ENCODE results near the gene RSPH3. TPM values are rescaled to one million over a fixed set of nuclear protein-coding genes. Genes with fewer than 3 reads are reported as not detected.

RSPH3 gene
- total RNA-seq, 1 experiment from 2014 or later, result 24.7 TPM

- POLR2A ChIA-PET, result interaction anchor here (1.1 kb wide), 1 partner anchor 151 kb away, joined by 4 read pairs; no protein-coding TSS in a partner anchor
- H3K27ac ChIP-seq (ENCODE audit: low read depth, low read length), result no peak overlapping the region
- no TSS peak for BruUV-seq (replicated peaks)
Measured at GRCh38 chr6:158963020-158963808, 36.8 kb downstream of the RSPH3 start.

More at GRCh38 chr6:158963020-158963808, 36.8 kb downstream of the RSPH3 start:
- Histone ChIP-seq H3K4me1 (ENCODE audit: control insufficient read depth in 1 of 2, insufficient read depth in 2 of 2, low read length in 2 of 2) (peaks cover 0 to 6% of the 10 kb centered on the region in 2 experiments; a peak in 1 of 4 replicates), H3K4me2 (ENCODE audit: low read length) (no peak overlapping the region), H3K9me3 (ENCODE audit: control insufficient read depth in 1 of 2, insufficient read depth in 1 of 2, low read depth in 1 of 2, low read length in 2 of 2) (no peaks in the 10 kb centered on the region; a peak in 1 of 4 replicates), H3K27me3 (ENCODE audit: insufficient read depth, low read length) (no peaks in the 10 kb centered on the region), H2AFZ (ENCODE audit: low read depth, low read length, poor library complexity, severe bottlenecking) (no peak overlapping the region), H3K4me3 (replicated peaks in 1 of 2; ENCODE audit: low read depth in 1 of 2, low read length in 2 of 2) (no peak overlapping the region), H3K9me2 (ENCODE audit: insufficient read depth) (no peaks in the 10 kb centered on the region), H3K36me3 (ENCODE audit: control insufficient read depth in 1 of 2, insufficient read depth in 2 of 2, low read length in 2 of 2) (peaks cover 0 to 4% of the 10 kb centered on the region in 2 experiments; a peak in 1 of 4 replicates), H4K20me1 (ENCODE audit: insufficient read depth) (no peaks in the 10 kb centered on the region), H3K79me2 (ENCODE audit: insufficient read depth, low read length) (no peaks in the 10 kb centered on the region), H3K9ac (ENCODE audit: low read length) (no peak overlapping the region)
- RAD21 ChIA-PET (ENCODE audit: low non-redundant PET in 1 of 2, low total read pairs in 2 of 2, uncharacterized antibody in 2 of 2, unreplicated experiment in 2 of 2), result no interaction called here
- TF ChIP-seq ZFX (IDR thresholded peaks at IDR 0.05) (no peak), ZBTB33 (IDR thresholded peaks at IDR 0.05; ENCODE audit: extremely low read depth, insufficient replicate concordance, low read length) (no peak), RAD21 (IDR thresholded peaks at IDR 0.05; ENCODE audit: low read depth) (no peak), EZH2phosphoT487 (IDR thresholded peaks at IDR 0.05; ENCODE audit: borderline replicate concordance) (no peak), ELF1 (IDR thresholded peaks at IDR 0.05; ENCODE audit: borderline replicate concordance, low read depth) (no peak), ATF3 (IDR thresholded peaks at IDR 0.05) (no peak), CBX3 (IDR thresholded peaks at IDR 0.05; ENCODE audit: low read depth) (no peak), POLR2AphosphoS5 (IDR thresholded peaks at IDR 0.05; ENCODE audit: low read depth, low read length) (no peak), REST (IDR thresholded peaks at IDR 0.05; ENCODE audit: low read depth) (no peak)
- ATAC-seq, result no peak
- intact Hi-C loops (cut with micrococcal nuclease), result no loop called here
- no peak for DNase-seq (ENCODE audit: low read depth, low spot score)
- CTCF ChIA-PET, result no interaction called here

All from HCT116 (cell line).